Superior temporal gyrus (tissue), 1 donor: ENCODE data around the gene TRAF7.

Experiments
- DNase-seq: peaks from one replicate; pipeline ENCODE4 v3.0.0-alpha.2; 2016; ENCODE audit errors: extremely low spot score

Gene TRAF7

DNA sequence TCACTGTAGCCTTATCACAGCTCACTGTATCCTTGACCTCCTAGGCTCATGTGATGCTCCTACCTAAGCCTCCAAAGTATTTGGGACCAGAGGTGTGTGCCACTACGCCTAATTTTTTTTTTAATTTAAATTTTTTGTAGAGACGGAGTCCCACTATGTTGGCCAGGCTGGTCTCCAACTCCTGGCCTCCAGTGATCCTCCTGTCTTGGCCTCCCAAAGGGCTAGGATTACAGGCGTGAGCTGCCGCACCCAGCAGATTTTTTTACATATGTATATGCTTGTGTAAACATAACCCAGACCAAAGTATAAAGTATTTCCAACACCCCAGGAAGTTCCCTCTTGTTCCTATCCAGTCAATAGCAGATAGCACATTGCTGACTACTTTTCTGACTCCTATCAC lies 60.7 kb downstream of the TRAF7 start:
- DNase-seq, result no peak

DNA sequence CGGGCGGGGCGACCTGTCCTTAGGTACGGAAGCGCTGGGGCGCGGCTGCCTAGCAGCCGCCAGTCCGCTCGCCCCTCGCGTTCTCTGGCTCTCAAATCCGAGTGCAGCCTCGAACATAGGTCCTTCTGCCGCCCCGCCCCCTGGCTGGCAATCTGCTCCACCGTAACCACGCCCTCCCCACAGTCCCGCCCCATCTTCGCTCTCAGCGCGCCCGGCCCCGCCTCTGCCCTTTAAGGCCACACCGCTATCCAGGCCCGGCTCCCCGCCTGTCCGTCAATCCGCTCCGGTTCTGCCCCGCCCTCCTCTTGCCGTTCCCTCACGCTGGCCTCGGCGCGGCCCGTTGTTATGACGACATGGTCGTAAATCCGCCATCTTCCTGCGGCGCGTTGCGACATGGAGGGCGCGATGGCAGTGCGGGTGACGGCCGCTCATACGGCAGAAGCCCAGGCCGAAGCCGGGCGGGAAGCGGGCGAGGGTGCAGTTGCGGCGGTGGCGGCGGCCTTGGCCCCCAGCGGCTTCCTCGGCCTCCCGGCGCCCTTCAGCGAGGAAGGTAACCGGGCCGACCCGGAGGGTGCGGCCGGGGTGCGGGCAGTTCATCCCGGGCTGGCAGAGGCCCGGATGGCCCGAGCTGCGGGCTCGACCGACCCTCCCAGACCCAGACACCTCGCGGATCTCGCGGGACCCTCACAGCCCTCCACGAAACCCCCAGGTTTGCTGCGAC lies 67.8 kb downstream of the TRAF7 start, which contains the start of gene E4F1:
Gene E4F1, plus strand, starts transcription at position 371 of the 721 bp plus-strand sequence. Its CDS starts 23 bp downstream, at position 394.
- DNase-seq, result peak; percentile 97

DNA sequence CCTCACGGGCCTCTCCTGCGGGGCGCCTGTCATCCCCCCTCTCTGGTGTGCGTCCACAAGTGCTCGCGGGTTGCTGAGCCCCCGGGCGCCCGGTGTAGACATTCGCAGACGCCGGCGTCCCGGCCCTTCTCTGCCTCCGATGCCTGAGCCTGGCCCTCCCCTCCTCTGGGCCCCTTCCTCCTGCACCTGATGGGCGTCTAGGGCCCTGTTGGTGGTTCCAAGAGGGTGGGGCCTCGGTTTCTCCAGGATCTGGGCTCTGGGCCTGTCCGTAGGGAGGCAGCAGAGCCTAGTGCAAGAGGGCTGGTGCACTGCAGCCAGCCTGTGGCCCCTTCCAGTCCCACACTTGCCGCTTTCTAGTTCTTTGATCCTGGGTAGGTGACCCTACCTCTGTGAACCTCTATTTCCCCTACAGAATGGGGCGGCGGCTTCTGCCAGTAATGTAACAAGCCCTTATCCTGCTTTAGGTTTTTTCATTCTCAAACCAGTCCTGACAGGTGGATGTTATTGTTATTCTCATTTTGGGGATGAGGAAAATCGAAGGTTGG lies 68.4 kb downstream of the TRAF7 start:
- DNase-seq, result no peak

DNA sequence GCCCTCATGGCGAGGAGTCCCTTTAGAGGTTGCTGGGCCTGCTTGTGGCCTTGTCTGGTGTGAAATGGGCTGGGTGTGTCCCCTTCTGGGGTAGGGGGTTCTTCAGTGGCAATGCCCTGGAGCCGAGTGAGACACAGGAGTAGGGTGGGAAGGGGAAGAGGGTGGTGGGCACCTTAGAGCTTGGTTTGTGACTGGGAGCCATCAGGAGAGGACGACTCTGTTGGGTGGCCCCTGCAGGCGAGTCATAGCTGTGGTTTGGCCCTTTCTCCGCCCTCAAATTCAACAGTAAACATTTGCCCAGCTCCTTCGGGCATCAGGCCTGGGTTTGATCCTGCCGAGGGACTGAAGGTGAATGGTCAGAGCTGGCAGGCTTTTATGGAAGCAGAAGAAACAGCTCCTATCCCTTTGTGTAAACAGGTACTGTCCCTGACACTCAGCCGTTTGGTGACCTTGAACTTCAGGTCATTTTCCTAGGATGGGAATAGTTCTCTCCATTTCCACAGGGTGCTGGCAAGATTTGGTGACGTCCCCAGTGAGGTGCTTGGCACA lies 70.7 kb downstream of the TRAF7 start:
- no peak for DNase-seq

DNA sequence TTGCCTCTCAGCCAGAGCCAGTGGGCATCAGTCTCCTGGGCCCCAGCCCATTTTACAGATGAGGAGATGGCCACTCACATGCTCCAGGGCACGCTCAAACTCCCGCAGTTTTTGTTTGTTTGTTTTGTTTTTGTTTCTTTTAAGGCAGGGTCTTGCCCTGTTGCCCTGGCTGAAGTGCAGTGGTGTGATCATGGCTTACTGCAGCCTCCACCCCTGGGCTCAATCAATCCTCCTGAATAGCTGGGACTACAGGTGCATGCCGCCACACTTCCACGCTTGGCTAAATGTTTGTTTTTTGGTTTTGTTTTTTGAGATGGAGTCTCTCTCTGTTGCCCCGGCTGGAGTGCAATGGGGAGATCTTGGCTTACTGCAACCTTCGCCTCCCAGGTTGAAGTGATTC lies 71.3 kb downstream of the TRAF7 start:
- DNase-seq, result no peak
